ENCODE data around the gene HTRA3.

DNA sequence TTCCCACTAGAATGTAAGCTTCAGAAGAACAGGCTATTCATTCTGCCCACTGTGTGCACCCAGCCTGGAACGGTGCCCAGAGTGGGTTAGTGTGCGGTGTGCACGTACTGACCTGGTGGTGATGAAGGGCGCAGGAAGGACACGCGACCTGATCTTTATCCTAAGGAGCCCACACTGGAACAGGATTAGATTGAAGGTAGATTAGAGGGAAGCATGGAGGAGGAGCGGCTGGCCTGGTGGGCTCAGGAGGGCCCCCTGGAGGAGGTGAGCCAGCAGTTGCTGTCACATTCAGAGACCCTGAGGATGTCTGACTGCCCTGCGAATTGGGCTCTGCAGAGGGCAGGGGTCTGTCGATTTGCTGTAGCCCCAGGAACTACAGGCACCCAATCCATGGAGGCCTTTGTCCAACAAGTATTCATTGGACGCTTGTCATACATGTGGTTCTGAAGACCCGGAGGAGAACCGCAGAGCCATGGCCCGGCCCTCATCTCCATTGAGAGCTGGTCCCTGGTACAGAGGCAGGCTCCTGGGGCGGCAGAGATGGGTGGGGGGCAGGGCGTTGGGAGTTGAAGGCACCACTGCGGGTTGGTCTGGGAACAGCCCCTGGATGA lies 73.2 kb downstream of the HTRA3 start:
- TF ChIP-seq, protein P1, sequence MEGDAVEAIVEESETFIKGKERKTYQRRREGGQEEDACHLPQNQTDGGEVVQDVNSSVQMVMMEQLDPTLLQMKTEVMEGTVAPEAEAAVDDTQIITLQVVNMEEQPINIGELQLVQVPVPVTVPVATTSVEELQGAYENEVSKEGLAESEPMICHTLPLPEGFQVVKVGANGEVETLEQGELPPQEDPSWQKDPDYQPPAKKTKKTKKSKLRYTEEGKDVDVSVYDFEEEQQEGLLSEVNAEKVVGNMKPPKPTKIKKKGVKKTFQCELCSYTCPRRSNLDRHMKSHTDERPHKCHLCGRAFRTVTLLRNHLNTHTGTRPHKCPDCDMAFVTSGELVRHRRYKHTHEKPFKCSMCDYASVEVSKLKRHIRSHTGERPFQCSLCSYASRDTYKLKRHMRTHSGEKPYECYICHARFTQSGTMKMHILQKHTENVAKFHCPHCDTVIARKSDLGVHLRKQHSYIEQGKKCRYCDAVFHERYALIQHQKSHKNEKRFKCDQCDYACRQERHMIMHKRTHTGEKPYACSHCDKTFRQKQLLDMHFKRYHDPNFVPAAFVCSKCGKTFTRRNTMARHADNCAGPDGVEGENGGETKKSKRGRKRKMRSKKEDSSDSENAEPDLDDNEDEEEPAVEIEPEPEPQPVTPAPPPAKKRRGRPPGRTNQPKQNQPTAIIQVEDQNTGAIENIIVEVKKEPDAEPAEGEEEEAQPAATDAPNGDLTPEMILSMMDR (IDR thresholded peaks at IDR 0.05; ENCODE audit: poor library complexity) = no peak
- TF ChIP-seq EZH2 (IDR thresholded peaks at IDR 0.05; ENCODE audit: borderline replicate concordance) (no peak), EZH2phosphoT487 (IDR thresholded peaks at IDR 0.05; ENCODE audit: low read depth, severe bottlenecking, unreplicated experiment) (no peak)

Measured in hepatocyte (in vitro differentiated cells).